ENCODE data around the gene ZNF552. TPM values are rescaled to one million over a fixed set of nuclear protein-coding genes. Genes with fewer than 3 reads are reported as not detected.
A peak's percentile ranks its signal among the peaks of the same experiment; 100 is the strongest.

Gene ZNF552
- total and polyA plus RNA-seq, 2 donors (not counting 1 experiment from before 2014, with no cell fraction given): 6.7 to 21.7 TPM

GRCh38 chr19:57771417-57771816 is 43.3 kb downstream of the ZNF552 start:
- Histone ChIP-seq H3K4me1 (ENCODE audit: control insufficient read depth in 2 of 2, insufficient read depth in 2 of 2, low read length in 2 of 2) (peaks cover 30 to 67% of the 10 kb centered on the region in 2 donors), H3K27me3 (replicated peaks in 1 of 4; ENCODE audit: control extremely low read depth in 1 of 4, control insufficient read depth in 3 of 4, insufficient read depth in 4 of 4, low read length in 3 of 4) (no peaks in the 10 kb centered on the region), H3K4me2 (replicated peaks; ENCODE audit: low read depth, low read length, poor library complexity, severe bottlenecking) (peak overlapping the region; percentile 43), H2AFZ (ENCODE audit: insufficient read depth, low read depth, low read length, poor library complexity, severe bottlenecking) (no peak overlapping the region), H3K4me3 (ENCODE audit: control extremely low read depth in 1 of 5, extremely low read depth in 1 of 5, insufficient read depth in 1 of 5, low read depth in 2 of 5, low read length in 4 of 5) (no peak overlapping the region), H3K27ac (ENCODE audit: low read length in 2 of 2) (peak overlapping the region in 1 of 2 donors; percentile 68), H4K20me1 (ENCODE audit: control insufficient read depth, insufficient read depth, low read length, poor library complexity, severe bottlenecking) (peaks cover 38% of the 10 kb centered on the region), H3K9me3 (ENCODE audit: control extremely low read depth in 1 of 3, control insufficient read depth in 2 of 3, insufficient read depth in 1 of 3, low read length in 2 of 3) (peaks cover 0 to 36% (median 5%) of the 10 kb centered on the region in 3 donors), H3K36me3 (replicated peaks in 1 of 2; ENCODE audit: control extremely low read depth in 1 of 2, control insufficient read depth in 1 of 2, extremely low read depth in 1 of 2, insufficient read depth in 2 of 2, low read length in 1 of 2) (peaks cover 4 to 24% of the 10 kb centered on the region in 2 experiments), H3K9ac (ENCODE audit: low read length) (no peak overlapping the region), H3K79me2 (ENCODE audit: control insufficient read depth, insufficient read depth, low read length) (peaks cover 75% of the 10 kb centered on the region)
- Mint-ChIP-seq H3K27me3 (no peaks in the 10 kb centered on the region), H3K4me3 (peak overlapping the region; percentile 49), H3K27ac (peak overlapping the region; percentile 8), H3K9me3 (ENCODE audit: insufficient read depth) (peaks cover 5% of the 10 kb centered on the region), H3K4me1 (peaks cover 52% of the 10 kb centered on the region)
- no peak for TF ChIP-seq EZH2 (IDR thresholded peaks at IDR 0.05; ENCODE audit: borderline replicate concordance, insufficient read depth, low read depth, low read length, poor library complexity, severe bottlenecking)
- TF ChIP-seq, protein P1, sequence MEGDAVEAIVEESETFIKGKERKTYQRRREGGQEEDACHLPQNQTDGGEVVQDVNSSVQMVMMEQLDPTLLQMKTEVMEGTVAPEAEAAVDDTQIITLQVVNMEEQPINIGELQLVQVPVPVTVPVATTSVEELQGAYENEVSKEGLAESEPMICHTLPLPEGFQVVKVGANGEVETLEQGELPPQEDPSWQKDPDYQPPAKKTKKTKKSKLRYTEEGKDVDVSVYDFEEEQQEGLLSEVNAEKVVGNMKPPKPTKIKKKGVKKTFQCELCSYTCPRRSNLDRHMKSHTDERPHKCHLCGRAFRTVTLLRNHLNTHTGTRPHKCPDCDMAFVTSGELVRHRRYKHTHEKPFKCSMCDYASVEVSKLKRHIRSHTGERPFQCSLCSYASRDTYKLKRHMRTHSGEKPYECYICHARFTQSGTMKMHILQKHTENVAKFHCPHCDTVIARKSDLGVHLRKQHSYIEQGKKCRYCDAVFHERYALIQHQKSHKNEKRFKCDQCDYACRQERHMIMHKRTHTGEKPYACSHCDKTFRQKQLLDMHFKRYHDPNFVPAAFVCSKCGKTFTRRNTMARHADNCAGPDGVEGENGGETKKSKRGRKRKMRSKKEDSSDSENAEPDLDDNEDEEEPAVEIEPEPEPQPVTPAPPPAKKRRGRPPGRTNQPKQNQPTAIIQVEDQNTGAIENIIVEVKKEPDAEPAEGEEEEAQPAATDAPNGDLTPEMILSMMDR (IDR thresholded peaks at IDR 0.05): no peak
- intact Hi-C loops (cut with micrococcal nuclease): no loop called here
- ChIA-PET POLR2A (no interaction called here), CTCF (interaction anchor here (1.2 kb wide), 1 partner anchor 10 kb away, joined by 3 read pairs; no protein-coding TSS in a partner anchor)
- peak; percentile 48 for DNase-seq
- 83% methylated on average over 2 of the region's 4 CpGs for WGBS (ENCODE audit: insufficient coverage)
- ATAC-seq (ENCODE audit: low read depth): no peak
